HPDE6-E6E7 (cell line): ENCODE data around the gene IBA57.
A peak's percentile ranks its signal among the peaks of the same experiment; 100 is the strongest.

Experiments used
- DNase-seq: peaks from one replicate; pipeline ENCODE4 v3.0.0; 2011; ENCODE audit warnings: missing footprints; ENCODE audit errors: extremely low spot score

Gene IBA57

GRCh38 chr1:228190182-228190581, 24.6 kb downstream of the IBA57 start:
- DNase-seq: no peak

GRCh38 chr1:228190778-228191177, 25.2 kb downstream of the IBA57 start:
- DNase-seq: no peak

GRCh38 chr1:228194436-228194835, 28.8 kb downstream of the IBA57 start:
- no peak for DNase-seq

- no peak for DNase-seq
These were observed 29.6 kb downstream of the IBA57 start for GRCh38 chr1:228194921-228195812.

- no peak for DNase-seq
These were observed 32.0 kb downstream of the IBA57 start for GRCh38 chr1:228197555-228198147.

- DNase-seq: no peak
These were observed 33.5 kb downstream of the IBA57 start for GRCh38 chr1:228198977-228199590.

- DNase-seq: no peak
These were observed 39.4 kb downstream of the IBA57 start for GRCh38 chr1:228204958-228205357.

- DNase-seq: no peak
These were observed 40.2 kb downstream of the IBA57 start for GRCh38 chr1:228205526-228206436.

GRCh38 chr1:228206582-228207351, 41.2 kb downstream of the IBA57 start:
- DNase-seq: no peak

GRCh38 chr1:228207381-228207810, 41.8 kb downstream of the IBA57 start:
- no peak for DNase-seq

- DNase-seq: no peak
These were observed 42.5 kb downstream of the IBA57 start, which contains the start of gene OBSCN for GRCh38 chr1:228207851-228208821. Gene OBSCN (plus strand): TSS chr1:228208044. CDS start chr1:228211784, 3,740 bp downstream.

GRCh38 chr1:228208831-228209551, 43.4 kb downstream of the IBA57 start:
- DNase-seq: no peak

GRCh38 chr1:228209657-228210056, 44.1 kb downstream of the IBA57 start:
- DNase-seq: no peak

GRCh38 chr1:228210076-228210651, 44.6 kb downstream of the IBA57 start:
- peak; percentile 87 for DNase-seq

- no peak for DNase-seq
These were observed 45.3 kb downstream of the IBA57 start for GRCh38 chr1:228210712-228211530.

- no peak for DNase-seq
These were observed 46.2 kb downstream of the IBA57 start for GRCh38 chr1:228211531-228212414.
